Prostate gland (tissue), 2 donors: ENCODE results near the gene DPP10.

Experiments
- POLR2A ChIP-seq: fragments of 450-650 bp; IDR thresholded peaks from one replicate; pipeline ENCODE4 v1.6.1; 2016; ENCODE audit warnings: antibody characterized with exemption, mild to moderate bottlenecking
- POLR2AphosphoS5 ChIP-seq: sonication (generic); formaldehyde crosslinking; IDR thresholded peaks from one replicate; pipeline ENCODE4 v1.6.1; 2017; ENCODE audit warnings: antibody characterized with exemption
- TF ChIP-seq, protein P1 (sequence below), 4 experiments: fragments of 200-600 bp in 2 of 4; fragments of 450-650 bp in 2 of 4; sonication (generic) in 2 of 4; IDR thresholded peaks; 1 replicate in 3 of 4; 2 replicates in 1 of 4; pipeline ENCODE4 v1.5.1; 2016 to 2019; ENCODE audit warnings: antibody characterized with exemption in 4 of 4, mild to moderate bottlenecking in 2 of 4, moderate library complexity in 2 of 4

- TF ChIP-seq, protein P1, sequence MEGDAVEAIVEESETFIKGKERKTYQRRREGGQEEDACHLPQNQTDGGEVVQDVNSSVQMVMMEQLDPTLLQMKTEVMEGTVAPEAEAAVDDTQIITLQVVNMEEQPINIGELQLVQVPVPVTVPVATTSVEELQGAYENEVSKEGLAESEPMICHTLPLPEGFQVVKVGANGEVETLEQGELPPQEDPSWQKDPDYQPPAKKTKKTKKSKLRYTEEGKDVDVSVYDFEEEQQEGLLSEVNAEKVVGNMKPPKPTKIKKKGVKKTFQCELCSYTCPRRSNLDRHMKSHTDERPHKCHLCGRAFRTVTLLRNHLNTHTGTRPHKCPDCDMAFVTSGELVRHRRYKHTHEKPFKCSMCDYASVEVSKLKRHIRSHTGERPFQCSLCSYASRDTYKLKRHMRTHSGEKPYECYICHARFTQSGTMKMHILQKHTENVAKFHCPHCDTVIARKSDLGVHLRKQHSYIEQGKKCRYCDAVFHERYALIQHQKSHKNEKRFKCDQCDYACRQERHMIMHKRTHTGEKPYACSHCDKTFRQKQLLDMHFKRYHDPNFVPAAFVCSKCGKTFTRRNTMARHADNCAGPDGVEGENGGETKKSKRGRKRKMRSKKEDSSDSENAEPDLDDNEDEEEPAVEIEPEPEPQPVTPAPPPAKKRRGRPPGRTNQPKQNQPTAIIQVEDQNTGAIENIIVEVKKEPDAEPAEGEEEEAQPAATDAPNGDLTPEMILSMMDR (IDR thresholded peaks at IDR 0.05): no peak
- no peak for TF ChIP-seq POLR2A
- no peak for TF ChIP-seq POLR2AphosphoS5
These were observed 1111.7 kb downstream of the DPP10 start for GRCh38 chr2:115554153-115554552.
